Coronary artery (tissue), 2 donors: ENCODE data around the gene S1PR1.
"Not testable (repeated sequence)": the region's sequence is repeated elsewhere in the genome, so short reads cannot be mapped to it uniquely, and the experiment has no call there.

ENCODE experiments used
- DNase-seq: peaks from one replicate; pipeline ENCODE4 v3.0.0-alpha.2; 2017; ENCODE audit warnings: low spot score
- H3K27ac ChIP-seq, 2 donors: fragments of 200-600 bp; sonication (generic); one replicate each; pipeline ENCODE4 v1.5.1; 2016 to 2019
- H3K4me3 ChIP-seq: fragments of 200-600 bp; sonication (generic); 2 replicates; pipeline ENCODE4 v1.5.1; 2016; ENCODE audit warnings: mild to moderate bottlenecking, moderate library complexity
- CTCF ChIP-seq: fragments of 200-600 bp; sonication (generic); IDR thresholded peaks from one replicate; pipeline ENCODE4 v1.5.1; 2019; ENCODE audit warnings: antibody characterized with exemption

S1PR1 gene

GRCh38 chr1:101236516-101237228 is at the start of gene S1PR1:
Gene S1PR1, plus strand, starts transcription at chr1:101237019. Its CDS starts 1,966 bp downstream, at chr1:101238985.
- DNase-seq: peak; percentile 78
- Histone ChIP-seq H3K4me3 (peak within 1 kb of the TSS; percentile 79), H3K27ac (peak within 1 kb of the TSS; percentile 51 to 77)
- no peak for TF ChIP-seq CTCF

GRCh38 chr1:101187297-101187696 is 49.5 kb upstream of the S1PR1 start:
- TF ChIP-seq CTCF: no peak
- Histone ChIP-seq H3K27ac (no peak overlapping the region), H3K4me3 (no peak overlapping the region)
- DNase-seq: no peak

- DNase-seq: no peak
- H3K4me3 ChIP-seq: no peak overlapping the region
- no peak for TF ChIP-seq CTCF
- H3K27ac ChIP-seq: no peak overlapping the region
These were observed 48.5 kb upstream of the S1PR1 start for GRCh38 chr1:101188331-101188730.

- not testable (repeated sequence) for H3K4me3 ChIP-seq, H3K27ac ChIP-seq, DNase-seq
These were observed 47.9 kb upstream of the S1PR1 start for GRCh38 chr1:101188968-101189367.

- Histone ChIP-seq H3K27ac (no peak overlapping the region), H3K4me3 (no peak overlapping the region)
- no peak for TF ChIP-seq CTCF
- DNase-seq: no peak
These were observed 46.4 kb upstream of the S1PR1 start for GRCh38 chr1:101190441-101190840.

- DNase-seq: no peak
- Histone ChIP-seq H3K4me3 (no peak overlapping the region), H3K27ac (no peak overlapping the region)
- no peak for TF ChIP-seq CTCF
These were observed 45.8 kb upstream of the S1PR1 start for GRCh38 chr1:101191049-101191448.

GRCh38 chr1:101193733-101194169 is 43.1 kb upstream of the S1PR1 start:
- DNase-seq: no peak
- Histone ChIP-seq H3K27ac (no peak overlapping the region), H3K4me3 (no peak overlapping the region)
- TF ChIP-seq CTCF: no peak
